GM19452 (cell line): Measurements from ENCODE around the gene CTCF.

ENCODE experiments used
- ATAC-seq: cut with Tn5 transposase; IDR thresholded peaks from one replicate; pipeline ENCODE4 v1.9.1; 2021; ENCODE audit not compliant: unreplicated experiment

The CTCF gene

DNA sequence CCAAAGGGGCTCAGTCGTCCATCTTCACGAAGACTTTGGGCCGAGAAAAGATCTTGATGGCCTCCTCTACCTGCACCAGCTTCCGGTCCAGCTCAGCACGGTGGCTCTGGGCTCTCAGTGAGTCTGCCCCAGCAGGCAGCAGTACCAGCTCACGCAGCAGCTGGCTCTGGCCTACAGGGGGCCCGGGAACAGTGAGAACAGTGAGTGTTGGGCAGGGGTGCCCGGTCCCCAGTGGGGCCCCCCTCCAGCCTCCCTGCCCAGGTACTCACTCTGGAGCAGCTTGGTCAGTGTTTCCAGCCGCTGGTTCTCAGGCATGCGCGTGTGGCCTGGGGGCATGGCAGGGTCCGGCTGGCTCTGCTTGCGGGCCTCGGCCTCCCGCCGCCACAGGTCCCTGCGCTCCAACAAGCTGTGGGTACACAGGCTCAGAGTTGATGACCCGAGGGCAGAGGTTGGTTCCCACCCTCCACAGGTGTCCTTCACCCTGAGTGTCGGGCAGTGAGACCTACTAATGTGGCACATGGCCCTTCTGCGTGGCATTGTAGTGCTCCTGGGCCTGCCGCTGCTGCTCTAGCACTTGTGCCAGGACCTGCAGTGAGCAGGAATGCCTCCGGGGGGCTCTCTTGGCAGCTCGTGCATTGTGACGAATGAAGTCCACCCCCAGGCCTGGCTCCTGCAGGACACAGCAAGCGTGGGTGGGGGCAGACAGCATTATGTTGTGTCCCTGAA lies 101.0 kb downstream of the CTCF start:
- no peak for ATAC-seq

DNA sequence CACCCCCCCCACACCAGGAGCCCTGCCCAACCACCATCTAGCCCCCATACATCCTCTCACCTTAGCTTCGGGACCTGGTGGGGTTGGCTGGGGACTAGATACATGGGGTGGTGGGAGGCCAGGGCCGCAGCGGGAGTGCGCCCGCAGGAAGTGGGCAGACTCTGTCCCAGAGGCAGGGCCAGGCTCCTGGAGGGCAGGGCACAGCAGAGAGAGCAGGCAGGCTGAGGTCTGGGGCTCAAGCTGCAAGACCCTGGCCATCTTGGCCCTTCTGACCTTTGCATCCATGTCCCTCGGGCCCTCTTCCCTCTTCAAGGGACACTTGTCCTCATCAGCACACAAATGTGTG lies 101.5 kb downstream of the CTCF start:
- ATAC-seq: no peak

DNA sequence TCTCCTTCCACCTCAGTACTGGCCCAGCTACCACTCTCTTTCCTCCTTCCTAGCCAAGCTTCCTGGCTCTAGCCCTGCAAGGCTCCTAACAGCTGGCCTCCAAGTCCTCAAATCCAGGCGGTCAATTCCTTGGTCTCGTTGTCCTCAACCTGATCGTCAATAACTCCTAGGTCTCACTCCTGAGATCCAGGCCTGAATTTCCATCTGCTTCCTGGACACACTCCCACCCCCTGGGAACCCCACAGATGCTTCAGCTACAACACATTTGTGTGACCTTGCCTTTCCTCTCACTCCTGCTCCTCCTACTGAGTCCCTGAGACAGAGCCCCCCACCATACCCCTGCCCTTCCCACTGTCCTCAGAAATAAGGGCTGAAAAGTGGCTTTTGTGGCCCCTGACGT lies 101.9 kb downstream of the CTCF start:
- no peak for ATAC-seq

DNA sequence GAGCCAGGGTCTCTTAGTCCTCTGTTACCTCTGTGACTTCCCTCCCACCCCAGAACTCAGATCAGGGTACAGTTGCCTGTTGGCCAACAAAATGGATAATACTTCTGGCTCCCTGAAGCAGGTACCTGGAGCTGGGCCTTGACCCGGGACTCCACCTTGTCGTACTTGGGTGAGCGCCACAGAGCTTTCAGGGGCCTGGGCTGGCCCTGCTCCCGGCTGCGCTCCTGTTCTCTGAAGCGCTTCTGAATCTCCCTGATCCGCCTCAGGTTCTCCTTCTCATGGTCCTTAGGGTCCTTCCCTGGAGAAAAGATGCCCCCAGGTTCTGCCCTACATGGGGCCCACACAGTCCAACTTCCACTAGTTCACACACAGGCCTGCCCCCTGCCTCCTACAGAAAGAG lies 102.5 kb downstream of the CTCF start:
- ATAC-seq: no peak

DNA sequence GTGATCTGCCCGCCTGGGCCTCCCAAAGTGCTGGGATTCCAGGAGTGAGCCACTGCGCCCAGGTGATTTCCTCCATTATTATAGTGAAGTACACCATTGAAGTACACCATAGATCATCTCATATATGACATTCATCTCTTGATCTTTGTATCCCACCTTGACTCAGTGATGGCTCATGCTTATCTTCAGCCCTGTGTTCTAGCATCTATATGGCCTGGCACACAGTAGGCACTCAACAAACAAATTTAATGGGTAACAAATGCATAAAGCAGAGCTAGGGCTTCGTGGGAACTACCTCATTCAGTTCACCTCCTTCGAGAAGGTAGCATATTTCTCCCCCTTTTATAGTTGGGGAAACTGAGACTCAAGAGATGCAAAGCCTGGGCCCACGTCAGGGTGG lies 103.3 kb downstream of the CTCF start:
- ATAC-seq: no peak

DNA sequence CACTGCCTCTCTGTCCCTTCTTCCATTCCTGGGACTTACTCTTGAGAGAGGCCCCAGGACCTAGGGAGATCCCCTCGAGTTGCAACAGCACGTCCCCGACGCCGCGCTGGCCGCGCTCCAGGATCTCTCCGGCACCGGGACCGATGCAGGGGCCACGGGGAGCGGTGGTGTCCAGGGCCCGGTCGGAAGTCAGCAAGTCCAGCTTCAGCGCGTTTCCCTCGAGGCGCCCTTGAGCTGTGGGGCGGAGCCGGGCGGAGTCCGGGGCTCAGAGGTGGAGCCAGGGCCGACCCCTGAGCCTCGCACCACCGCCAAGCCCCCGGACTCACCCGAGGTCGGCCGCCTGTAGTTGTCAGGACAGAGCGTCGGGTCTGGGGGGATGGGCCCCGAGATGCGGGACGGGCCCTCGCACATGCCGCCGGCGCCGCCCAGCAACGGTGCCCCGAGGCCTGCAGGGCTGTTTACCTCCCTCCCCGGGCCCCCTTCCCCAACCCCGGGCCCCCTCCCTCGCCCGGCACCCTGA lies 103.8 kb downstream of the CTCF start:
- no peak for ATAC-seq

DNA sequence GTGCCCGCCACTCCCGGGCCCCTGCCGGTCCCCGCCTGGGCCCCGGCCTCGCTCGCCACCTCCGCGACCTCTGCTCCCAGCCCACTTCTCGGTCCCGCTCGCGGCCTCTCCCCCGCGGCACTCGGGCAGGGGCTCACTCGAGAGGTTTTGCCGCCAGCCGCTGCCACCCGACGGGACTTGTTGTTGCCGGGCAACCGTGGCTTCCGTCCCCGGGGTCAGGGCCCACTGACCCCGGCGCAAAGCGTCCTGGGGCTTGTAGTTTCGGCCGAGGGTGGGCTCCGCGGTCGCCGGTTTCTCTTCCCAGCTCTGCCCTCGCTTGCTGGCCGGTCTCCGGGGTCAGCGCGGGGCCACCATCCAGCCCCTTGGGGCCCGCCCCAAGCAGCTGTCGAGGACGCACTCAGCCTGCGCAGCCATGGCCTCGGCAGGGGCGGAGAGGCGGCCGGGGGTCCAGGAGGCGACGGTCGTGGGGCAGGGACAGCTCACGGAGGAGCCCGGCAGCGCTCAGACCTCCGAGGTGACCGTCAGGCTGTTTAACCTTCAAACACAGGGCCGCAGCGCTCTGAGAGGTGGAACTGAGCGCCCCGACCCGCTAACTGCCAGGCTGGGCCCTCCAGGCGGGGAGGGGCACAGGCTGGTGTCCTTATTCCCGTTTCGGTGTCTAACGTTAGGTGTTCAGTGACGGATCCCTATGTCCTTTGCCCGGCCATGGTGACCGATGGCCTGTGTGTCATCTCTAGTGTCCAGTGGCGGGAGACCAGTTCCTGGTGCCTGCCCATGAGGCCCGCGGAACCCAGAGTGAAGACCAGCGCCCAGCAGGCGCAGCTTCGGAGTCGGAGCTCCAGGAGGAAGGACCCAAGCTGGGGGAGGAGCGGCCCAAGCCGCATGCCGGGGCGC lies 104.5 kb downstream of the CTCF start, which contains the start of the genes C16orf86 and ENKD1:
Gene C16orf86, plus strand, starts transcription at position 256 of the 894 bp plus-strand sequence. Its CDS starts 157 bp downstream, at position 413.
Gene ENKD1, minus strand, starts transcription at position 192 of the 894 bp plus-strand sequence. CDS start 308 bp downstream, outside the sequence.
- ATAC-seq: no peak

DNA sequence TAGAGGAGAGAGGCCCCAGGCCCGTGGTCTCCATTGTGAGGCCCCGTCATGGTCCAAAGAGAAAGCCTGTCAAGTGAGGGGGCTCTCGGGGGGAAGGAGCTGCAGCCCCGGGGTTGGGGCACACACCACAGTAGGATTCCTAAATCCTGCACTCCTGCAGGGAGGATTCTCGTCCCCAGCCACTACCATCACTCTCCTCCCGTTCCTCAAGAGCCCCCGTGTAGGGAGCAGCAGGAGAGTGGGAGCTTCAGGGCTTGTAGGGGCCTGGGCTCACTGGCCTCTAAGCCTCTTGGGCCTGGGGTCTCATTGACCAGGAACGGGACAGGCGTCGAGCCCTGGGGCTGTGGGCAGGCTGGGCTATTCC lies 105.1 kb downstream of the CTCF start:
- ATAC-seq: no peak

DNA sequence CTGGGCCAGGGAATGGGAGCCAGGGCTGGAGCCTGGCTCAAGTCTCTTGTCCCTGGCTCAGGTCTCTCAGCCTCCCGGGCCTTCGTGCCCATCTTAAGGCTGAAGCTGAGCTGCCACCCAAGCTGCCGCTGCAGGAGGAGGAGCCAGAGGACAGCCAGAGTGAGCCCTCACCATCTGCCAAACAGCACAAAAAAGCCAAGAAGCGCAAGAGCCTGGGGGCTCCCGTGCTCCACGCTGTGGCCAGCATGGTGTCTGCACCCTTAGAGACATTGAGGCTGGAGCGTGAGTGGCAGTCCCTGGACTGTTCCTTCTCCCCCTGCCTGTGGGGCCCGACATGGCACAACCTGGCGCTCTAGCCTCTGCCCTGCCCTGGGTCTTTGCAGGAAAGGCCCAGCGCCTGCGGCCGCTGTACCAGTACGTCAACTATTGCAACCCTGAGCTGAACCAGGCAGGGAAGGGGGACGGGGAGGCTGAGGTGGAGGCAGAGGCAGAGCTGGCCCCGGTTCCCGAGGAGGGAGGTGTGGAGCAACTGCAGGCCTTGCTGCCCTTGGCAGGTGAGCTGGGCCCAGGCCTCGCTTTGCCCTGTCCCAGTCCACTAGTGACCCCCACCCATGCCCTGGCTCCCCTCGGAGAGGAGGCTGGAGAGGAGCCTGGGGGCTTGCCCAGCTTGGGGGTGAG lies 105.6 kb downstream of the CTCF start:
- ATAC-seq: peak; percentile 81

DNA sequence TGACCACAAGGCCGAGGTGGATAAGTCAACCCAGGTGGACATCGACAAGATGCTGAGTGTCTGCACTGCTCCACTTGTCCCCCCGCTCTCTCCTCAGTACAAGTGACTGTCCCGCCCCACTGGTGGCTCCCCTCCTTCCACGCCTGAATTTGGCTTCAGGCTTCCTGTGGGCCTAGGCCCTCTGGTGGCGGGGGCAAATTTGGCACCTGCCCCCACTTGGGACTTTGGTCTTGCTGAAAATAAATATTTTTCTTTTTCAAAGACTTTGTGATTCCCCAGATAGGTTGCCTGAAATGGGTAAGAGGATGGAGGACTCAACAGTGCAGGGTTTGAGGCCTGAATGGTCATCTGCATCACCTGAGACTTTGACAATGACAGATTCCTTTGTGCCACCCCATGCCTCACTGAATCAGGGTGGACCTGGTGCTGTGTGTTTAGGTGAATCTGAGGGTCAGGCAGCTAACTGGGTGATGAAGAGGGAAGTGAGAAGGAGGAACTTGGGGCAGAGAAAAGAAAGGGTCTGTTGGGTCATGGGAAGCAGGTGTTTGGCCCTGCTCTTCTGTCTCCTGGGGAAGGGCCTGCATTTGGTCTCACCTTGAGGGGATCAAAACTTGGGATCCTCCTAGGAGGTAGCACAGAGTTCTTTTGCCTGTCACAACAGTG lies 106.3 kb downstream of the CTCF start:
- no peak for ATAC-seq

DNA sequence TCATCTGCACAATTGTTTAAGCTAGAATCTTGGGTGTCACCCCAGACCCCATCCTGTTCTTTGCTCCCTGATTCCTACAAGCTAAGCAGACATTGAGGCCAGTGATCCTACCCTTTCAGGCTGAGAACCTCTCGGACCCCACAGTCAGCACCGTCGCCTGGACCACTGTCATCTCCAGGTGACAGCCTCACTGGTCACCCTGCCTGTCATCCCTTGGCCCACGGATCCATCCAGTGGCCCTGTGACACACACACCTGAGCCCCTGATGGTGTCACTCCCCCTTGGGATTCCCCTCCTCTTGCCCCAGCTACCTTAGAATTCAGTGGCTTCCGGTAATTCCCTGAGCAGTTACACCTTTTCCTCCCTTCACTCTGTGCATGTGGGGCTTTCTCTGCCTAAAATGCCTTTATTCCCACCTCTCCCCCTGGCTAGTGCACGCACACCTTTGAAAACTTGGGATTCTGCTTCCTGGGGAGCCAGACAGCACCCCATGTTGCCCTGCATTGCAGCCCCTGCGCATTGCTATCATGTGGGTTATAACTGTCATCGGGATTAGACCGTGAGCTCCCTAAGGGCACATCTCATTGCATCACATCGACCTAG lies 107.3 kb downstream of the CTCF start:
- no peak for ATAC-seq

DNA sequence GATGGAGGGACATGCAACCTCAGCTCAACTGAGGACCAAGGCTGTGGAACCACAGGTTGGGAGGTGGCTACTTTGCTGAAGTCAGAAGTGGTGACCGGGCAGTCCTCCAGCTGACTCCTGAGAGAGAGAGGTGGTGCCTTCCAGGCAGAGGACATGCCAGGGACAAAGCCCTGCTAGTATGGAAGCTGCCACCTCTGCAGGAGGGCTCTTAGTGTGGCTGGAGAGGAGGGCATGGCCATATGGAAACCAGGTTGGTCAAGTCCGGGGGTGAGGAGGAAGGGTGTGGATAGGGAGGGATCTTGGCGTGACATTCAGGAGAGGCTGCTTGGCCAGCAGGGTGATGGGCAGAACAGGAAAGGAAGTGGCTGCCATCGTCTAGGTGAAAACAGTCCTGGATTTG lies 110.0 kb downstream of the CTCF start:
- ATAC-seq: no peak

DNA sequence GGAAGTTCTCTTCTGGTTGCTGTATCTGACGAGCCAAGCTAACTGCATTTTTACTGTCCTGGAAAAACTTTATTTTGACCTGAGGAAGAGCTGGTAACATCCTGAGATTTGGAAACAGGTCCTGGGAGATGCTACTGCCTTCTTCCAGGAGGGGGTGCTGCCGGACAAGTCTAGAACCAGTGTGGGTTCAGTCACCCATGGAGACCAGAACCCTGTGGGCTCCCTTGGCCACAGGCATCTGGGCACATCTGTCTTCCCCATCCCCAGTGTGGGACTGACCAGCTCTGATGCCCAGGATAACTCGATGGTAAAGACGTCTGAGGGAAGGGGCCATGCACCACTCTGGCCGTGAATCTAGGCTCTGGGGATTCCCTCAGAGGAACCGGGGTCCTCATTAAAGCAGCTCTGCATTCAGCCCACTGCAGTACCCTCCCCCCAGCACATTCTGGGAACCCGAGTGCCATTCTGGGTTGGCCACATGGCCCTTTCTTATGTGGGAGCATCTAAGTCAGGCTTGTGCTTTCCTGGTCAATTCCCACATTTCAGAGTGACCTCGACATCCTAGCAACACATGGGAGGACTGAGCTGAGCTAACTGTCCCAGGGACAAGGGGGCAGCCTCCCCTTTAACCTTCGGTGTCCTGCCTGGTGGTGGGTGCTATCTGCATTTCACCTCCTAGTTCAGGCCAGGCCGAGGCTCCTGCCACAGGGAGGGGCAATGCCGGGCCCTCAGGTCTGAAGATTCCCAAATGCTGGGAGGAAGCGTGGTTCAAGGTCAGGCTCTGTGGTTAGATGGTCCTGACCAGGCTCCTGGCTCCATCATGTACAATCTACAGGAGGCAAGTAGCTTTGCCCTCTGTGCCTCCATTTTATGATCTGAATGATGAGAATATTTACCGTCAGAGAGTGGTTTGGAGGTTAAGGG lies 110.7 kb downstream of the CTCF start:
- no peak for ATAC-seq

DNA sequence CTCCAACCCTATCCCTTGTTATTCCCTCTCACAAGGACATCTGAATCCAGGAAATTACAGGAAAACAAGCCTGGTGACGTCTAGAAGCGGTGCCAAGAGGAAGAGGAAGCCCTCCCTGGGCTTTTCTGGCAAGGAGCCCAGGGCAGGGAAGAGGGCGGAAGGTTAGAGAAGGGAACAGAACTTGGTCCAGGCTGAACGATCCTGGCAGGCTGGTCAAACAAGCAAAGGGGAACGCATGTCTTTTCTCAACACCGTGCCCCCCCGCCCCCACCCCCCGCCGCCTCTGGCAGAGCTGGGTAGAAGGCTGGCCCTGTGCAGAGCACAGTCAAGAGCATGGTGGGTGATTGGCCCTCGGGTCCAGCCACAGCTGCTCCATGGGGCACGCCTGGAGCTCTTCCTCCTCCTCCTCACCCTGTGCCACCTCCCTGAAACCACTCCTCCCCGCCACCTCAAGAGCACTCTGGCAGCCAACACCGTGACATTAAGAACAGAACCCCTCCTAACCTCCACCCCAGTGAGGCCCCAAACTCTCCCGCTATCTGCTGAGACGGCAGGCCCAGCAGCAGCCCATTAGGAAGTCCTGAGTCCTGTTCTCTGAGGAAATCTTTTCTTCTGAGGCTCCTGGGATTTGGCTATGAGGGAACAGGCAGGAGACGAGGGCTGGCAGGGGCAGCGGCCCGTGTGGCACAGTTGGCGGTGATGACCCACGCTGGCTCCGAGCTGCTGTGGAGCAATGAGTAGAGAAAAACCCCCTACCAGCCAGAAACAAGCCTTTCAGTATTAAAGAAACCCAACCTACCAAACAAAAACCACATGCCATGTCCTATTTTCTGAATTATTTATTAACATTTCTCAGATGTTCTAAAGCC lies 111.6 kb downstream of the CTCF start:
- ATAC-seq: no peak

DNA sequence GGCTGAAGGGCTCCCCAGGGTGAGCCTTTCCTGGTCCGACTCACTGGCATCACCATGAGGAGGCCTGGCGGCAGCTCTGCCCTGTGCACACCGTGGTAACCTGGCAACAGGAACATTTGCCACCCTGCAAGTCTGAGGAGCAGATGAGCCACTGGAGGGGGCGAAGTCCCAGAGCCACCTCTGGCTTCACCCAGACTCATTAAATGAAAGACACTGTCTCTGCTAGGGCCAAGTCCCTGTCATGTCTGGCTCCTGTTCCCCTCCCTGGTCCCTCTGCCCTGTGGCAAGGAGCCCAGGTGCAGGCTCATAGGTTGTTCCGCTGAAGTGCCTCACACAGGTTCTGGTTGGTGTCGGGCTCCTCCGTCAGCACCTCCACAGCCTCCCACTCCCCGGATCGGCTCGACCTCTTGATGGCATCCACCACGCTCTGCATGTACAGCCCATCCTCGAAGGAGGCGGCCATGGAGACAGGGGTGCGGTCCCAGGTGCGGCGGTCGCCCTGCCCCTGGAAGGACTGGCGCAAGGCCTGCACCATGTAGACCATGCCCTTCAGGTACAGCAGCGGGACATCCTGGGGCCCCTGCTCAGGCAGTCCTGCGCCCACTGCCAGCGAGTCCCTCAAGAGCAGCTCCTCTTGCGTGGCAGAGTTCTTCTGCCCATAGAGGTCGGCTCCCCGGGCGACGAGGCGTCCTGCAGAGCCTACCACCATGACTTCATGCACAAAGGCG lies 112.7 kb downstream of the CTCF start:
- no peak for ATAC-seq

DNA sequence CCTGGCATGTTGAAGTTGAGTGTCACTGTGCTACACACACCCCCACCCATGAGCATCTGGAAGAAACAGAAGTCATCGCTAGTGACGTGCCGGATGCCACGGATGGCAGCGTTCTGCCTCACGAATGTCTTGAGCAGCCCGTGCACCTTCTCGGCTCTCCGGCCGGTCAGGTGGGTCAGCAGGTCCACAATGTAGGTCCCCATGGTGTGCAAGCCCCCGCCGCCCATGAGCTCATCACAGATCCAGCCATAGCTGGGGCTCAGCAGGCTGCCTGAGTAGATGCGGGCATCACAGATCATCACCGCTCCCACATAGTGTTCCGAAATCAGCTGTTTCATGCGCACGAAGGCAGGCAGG lies 113.2 kb downstream of the CTCF start:
- ATAC-seq: no peak

DNA sequence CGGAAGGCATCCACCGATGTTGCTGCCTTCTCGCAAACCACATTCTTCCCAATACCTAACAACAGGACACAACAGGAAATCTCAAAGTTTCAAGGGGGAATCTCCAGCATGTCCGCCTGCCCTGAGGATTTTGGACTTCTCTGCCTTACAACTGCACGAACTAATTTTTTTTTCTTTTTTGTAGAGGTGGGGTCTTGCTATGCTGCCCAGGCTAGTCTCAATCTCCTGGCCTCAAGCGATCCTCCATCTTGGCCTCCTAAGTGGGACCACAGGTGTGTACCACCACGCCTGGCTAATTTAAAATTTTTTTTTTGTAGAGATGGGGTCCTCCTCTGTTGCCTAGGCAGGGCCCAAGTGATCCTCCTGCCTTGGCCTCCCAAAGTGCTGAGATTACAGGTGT lies 113.7 kb downstream of the CTCF start:
- ATAC-seq: no peak

DNA sequence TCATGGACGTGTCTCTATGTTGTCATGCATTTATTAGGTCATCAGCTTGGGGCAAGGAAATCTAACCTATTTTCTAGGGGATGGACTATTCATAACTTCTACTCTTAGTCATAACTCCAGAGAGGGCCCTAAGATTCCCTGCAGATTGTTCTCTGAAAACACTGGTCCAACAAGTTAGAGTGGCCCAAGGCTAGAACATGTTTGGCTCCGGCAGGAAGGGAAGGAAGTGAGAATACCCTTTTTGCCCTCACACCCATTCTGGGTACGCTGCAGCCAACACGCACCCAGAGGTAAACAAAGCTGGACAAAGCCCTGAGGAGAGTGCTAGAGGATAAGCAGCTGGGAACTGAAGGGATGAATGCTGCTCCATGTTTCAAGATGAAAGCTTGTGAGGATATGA lies 114.2 kb downstream of the CTCF start:
- no peak for ATAC-seq
